K562 (cell line): ENCODE results near the gene EIF4E2. TPM values are rescaled to one million over a fixed set of nuclear protein-coding genes. Genes with fewer than 3 reads are reported as not detected.

Source experiments
- ATAC-seq: fragments of 200-7000 bp; cut with Tn5 transposase; 3 replicates; pipeline ENCODE4 v1.9.1; 2020; ENCODE audit warnings: moderate library complexity
- BruUV-seq: library from RNA; stranded (reverse); fragments of 400-500 nt; replicated peaks from 2 replicates; lab custom pipeline; 2021; lab: Mats Ljungman, UMichigan
- CTCF ChIA-PET: fragments of 300-600 bp; formaldehyde crosslinking; extraction: SDS; loops from one replicate; lab custom pipeline; 2021; ENCODE audit warnings: low intra/inter-chr PET ratio; lab: Yijun Ruan, JAX
- POLR2A ChIA-PET: fragments of 300-600, 350-650 bp; sonication (Branson Sonifier 250); formaldehyde crosslinking; extraction: SDS; loops from one replicate; lab custom pipeline; 2021; ENCODE audit warnings: antibody characterized with exemption, inconsistent platforms; lab: Yijun Ruan, JAX
- DNase-seq, 4 experiments: peaks; one replicate each; pipeline versions ENCODE4 v3.0.0 to v3.0.0-alpha.2; 2011 to 2018; ENCODE audit warnings: low spot score in 3 of 4, mixed read lengths in 3 of 4; ENCODE audit errors: extremely low read depth in 1 of 4
- FAIRE-seq: peaks from 2 replicates; lab custom pipeline; 2011; peaks lifted over from hg19 to GRCh38; lab: Jason Lieb, UNC
- H2AFZ ChIP-seq: 2 replicates; pipeline ENCODE4 v1.6.0; 2011; ENCODE audit warnings: low read depth, low read length, control low read depth, inconsistent platforms
- H3K27ac ChIP-seq: fragments of 200-600 bp; 3 replicates; pipeline ENCODE4 v1.8.0; 2011; ENCODE audit warnings: low read depth, mild to moderate bottlenecking, control low read depth, inconsistent platforms, low read length, moderate library complexity, mixed read lengths; ENCODE audit errors: extremely low read depth
- H3K27me3 ChIP-seq, 2 experiments: fragments of 300-600 bp in 1 of 2; 2 replicates in 1 of 2; 3 replicates in 1 of 2; pipeline versions ENCODE4 v1.6.0 to v1.8.0; 2011; ENCODE audit warnings: inconsistent platforms in 2 of 2, low read length in 2 of 2, mild to moderate bottlenecking in 1 of 2, mixed read lengths in 1 of 2, moderate library complexity in 1 of 2; ENCODE audit not compliant: control insufficient read depth in 2 of 2, insufficient read depth in 2 of 2
- H3K36me3 ChIP-seq: fragments of 300-600 bp; 3 replicates; pipeline ENCODE4 v1.8.0; 2011; ENCODE audit warnings: mild to moderate bottlenecking, low read length, inconsistent platforms; ENCODE audit not compliant: control insufficient read depth, insufficient read depth
- H3K4me1 ChIP-seq, 2 experiments: fragments of 200-600 bp in 1 of 2; replicated peaks in 1 of 2; 2 replicates in 1 of 2; 3 replicates in 1 of 2; pipeline versions ENCODE4 v1.5.1 to v1.8.0; 2011; ENCODE audit warnings: inconsistent platforms in 2 of 2, low read length in 2 of 2, mild to moderate bottlenecking in 1 of 2, mixed read lengths in 1 of 2, moderate library complexity in 1 of 2; ENCODE audit not compliant: control insufficient read depth in 2 of 2, insufficient read depth in 2 of 2
- H3K4me2 ChIP-seq: 2 replicates; pipeline ENCODE4 v1.6.1; 2011; ENCODE audit warnings: low read length, control low read depth, inconsistent platforms, mixed read lengths; ENCODE audit not compliant: insufficient read depth
- H3K4me3 ChIP-seq: fragments of 200-600 bp; sonication (generic), shearing (Covaris generic); 2 replicates; pipeline ENCODE4 v1.5.1; 2016; ENCODE audit warnings: control low read depth, inconsistent platforms
- H3K79me2 ChIP-seq: fragments of 200-600 bp; 3 replicates; pipeline ENCODE4 v1.8.0; 2011; ENCODE audit warnings: low read length, inconsistent platforms; ENCODE audit not compliant: control insufficient read depth, insufficient read depth
- H3K9ac ChIP-seq, 2 experiments: 2 replicates each; pipeline versions ENCODE4 v1.6.0 to v1.6.1; 2011; ENCODE audit warnings: low read depth in 2 of 2, low read length in 2 of 2, control low read depth in 1 of 2, inconsistent platforms in 1 of 2, mild to moderate bottlenecking in 1 of 2, mixed read lengths in 1 of 2; ENCODE audit not compliant: insufficient read depth in 1 of 2
- H3K9me1 ChIP-seq: one replicate; pipeline ENCODE4 v1.6.0; 2011; ENCODE audit warnings: inconsistent platforms, mild to moderate bottlenecking, low read length, moderate library complexity; ENCODE audit not compliant: control insufficient read depth, insufficient read depth
- H3K9me3 ChIP-seq: replicated peaks from 2 replicates; pipeline ENCODE4 v1.5.1; 2011; ENCODE audit warnings: low read depth, low read length, inconsistent platforms; ENCODE audit not compliant: control insufficient read depth, insufficient read depth
- H4K20me1 ChIP-seq: replicated peaks from 2 replicates; pipeline ENCODE4 v1.6.1; 2011; ENCODE audit warnings: low read length, inconsistent platforms, mixed read lengths; ENCODE audit not compliant: control insufficient read depth, insufficient read depth
- FOS ChIP-seq: IDR thresholded peaks from 3 replicates; pipeline ENCODE4 v1.6.1; 2011; ENCODE audit not compliant: insufficient read length; ENCODE audit errors: extremely low read depth
- FOXK1 ChIP-seq: sonication (generic); formaldehyde crosslinking; IDR thresholded peaks from 2 replicates; pipeline ENCODE4 v1.8.0; 2022; ENCODE audit warnings: missing genetic modification reagents, mild to moderate bottlenecking, borderline replicate concordance
- IFI16 ChIP-seq: fragments of 250-450 bp; sonication (Bioruptor Pico); IDR thresholded peaks from 2 replicates; pipeline ENCODE4 v2.1.2; 2022; ENCODE audit warnings: mild to moderate bottlenecking, inconsistent platforms
- MCM7 ChIP-seq, 2 experiments: fragments of 450-650 bp; IDR thresholded peaks; 2 replicates each; pipeline ENCODE4 v1.6.1; 2016 to 2018
- NCOR1 ChIP-seq: fragments of 450-650 bp; IDR thresholded peaks from 2 replicates; pipeline ENCODE4 v1.6.1; 2016; ENCODE audit warnings: mild to moderate bottlenecking, moderate library complexity
- NR2C2 ChIP-seq, 2 experiments: fragments of 200-800 bp in 1 of 2; sonication (Bioruptor generic) in 1 of 2; sonication (generic) in 1 of 2; formaldehyde crosslinking in 1 of 2; IDR thresholded peaks; 2 replicates each; pipeline versions ENCODE4 v1.6.1 to v1.8.0; 2016 to 2022; ENCODE audit warnings: mild to moderate bottlenecking in 1 of 2, missing compliant biosample characterization in 1 of 2, missing genetic modification characterization in 1 of 2, missing genetic modification reagents in 1 of 2
- NR2F6 ChIP-seq: fragments of 450-650 bp; formaldehyde crosslinking; IDR thresholded peaks from 2 replicates; pipeline ENCODE4 v1.4.0; 2020; ENCODE audit warnings: mild to moderate bottlenecking
- PURB ChIP-seq: sonication (generic); formaldehyde crosslinking; IDR thresholded peaks from 2 replicates; pipeline ENCODE4 v1.9.0; 2021; ENCODE audit warnings: low read depth, mild to moderate bottlenecking, missing genetic modification reagents
- ZBTB7A ChIP-seq: IDR thresholded peaks from 2 replicates; pipeline ENCODE4 v1.6.1; 2011; ENCODE audit warnings: low read depth, mild to moderate bottlenecking, low read length, moderate library complexity, borderline replicate concordance; ENCODE audit not compliant: control insufficient read depth
- ZNF280B ChIP-seq: fragments of 250-450 bp; sonication (Bioruptor Pico); IDR thresholded peaks from 2 replicates; pipeline ENCODE4 v1.5.1; 2021; ENCODE audit warnings: mild to moderate bottlenecking
- WGBS: fragments of 100-300 bp; shearing (Covaris generic); methylation state at CpG from one replicate; pipeline ENCODE4 v1.1.6; 2016; ENCODE audit warnings: low coverage, mixed read lengths; ENCODE audit not compliant: insufficient coverage; ENCODE audit errors: missing lambda C conversion rate; 5-methylcytosine and 5-hydroxymethylcytosine counted together
- in situ Hi-C: fragments of 300-500 bp; cut with MboI; formaldehyde crosslinking; loops from 4 replicates; pipeline ENCODE4 v1.15.0; 2018; ENCODE audit warnings: inconsistent platforms, mixed read lengths
- intact Hi-C: fragments of 100-400 bp; cut with micrococcal nuclease; formaldehyde crosslinking; loops from 2 replicates; pipeline ENCODE4 v1.14.2; 2022
- polyA plus RNA-seq, 8 experiments: library from polyadenylated mRNA; depleted of rRNA in 4 of 8; stranded (reverse) in 5 of 8; unstranded in 3 of 8; fragments of >200 nt; fragmentation: Nextera tagmentation in 2 of 8; fragmentation: Illumina TruSeq in 1 of 8; extraction: Ambion mirVana in 2 of 8; extraction: Trizol in 1 of 8; gene quantifications; 2 replicates each; pipeline versions ENCODE4 v1.2.1 to v1.2.3, GENCODE V29; 2011 to 2014; ENCODE audit warnings: inconsistent platforms in 1 of 8, missing spikeins in 1 of 8
- total RNA-seq, 7 experiments: library from RNA; depleted of rRNA in 6 of 7; stranded (reverse); fragments of >200 nt in 6 of 7; fragmentation: Illumina TruSeq in 2 of 7; extraction: Trizol in 2 of 7; gene quantifications; 2 replicates each; pipeline versions ENCODE4 v1.2.1 to v1.2.3, GENCODE V29; 2011 to 2021; ENCODE audit warnings: low replicate concordance in 1 of 7
- TF ChIP-seq, protein P1 (sequence below): fragments of 250-450 bp; sonication (Bioruptor Pico); IDR thresholded peaks from 2 replicates; pipeline ENCODE4 v1.8.0; 2022; ENCODE audit warnings: inconsistent platforms, mild to moderate bottlenecking, moderate library complexity, borderline replicate concordance
- TF ChIP-seq, protein P2 (sequence below): sonication (generic); formaldehyde crosslinking; IDR thresholded peaks from 2 replicates; pipeline ENCODE4 v1.8.0; 2023; ENCODE audit warnings: mild to moderate bottlenecking, missing genetic modification reagents

The EIF4E2 gene
- total and polyA plus RNA-seq, 9 of the 15 experiments (the other 6 are each of a cell fraction or from before 2014, with no cell fraction given), result 33.9 to 169 (median 77.5) TPM

- Histone ChIP-seq H2AFZ (no peak overlapping the region), H3K36me3 (no peaks in the 10 kb centered on the region), H3K27me3 (peaks cover 2 to 7% of the 10 kb centered on the region in 2 experiments; a peak in 2 of 5 replicates), H3K9me3 (no peaks in the 10 kb centered on the region), H3K4me1 (peaks cover 0 to 14% of the 10 kb centered on the region in 2 experiments; a peak in 3 of 5 replicates), H3K9ac (no peak overlapping the region), H3K27ac (no peak overlapping the region), H4K20me1 (no peaks in the 10 kb centered on the region), H3K4me3 (no peak overlapping the region), H3K79me2 (no peaks in the 10 kb centered on the region), H3K9me1 (no peaks in the 10 kb centered on the region), H3K4me2 (no peak overlapping the region)
- POLR2A ChIA-PET, result interaction anchor here (0.6 kb wide), 1 partner anchor 112 kb away, joined by 3 read pairs; no protein-coding TSS in a partner anchor
- FAIRE-seq (no peak), DNase-seq (no peak), ATAC-seq (no peak)
- CTCF ChIA-PET, result interaction anchor here (0.7 to 1.5 kb wide), 2 partner anchors 62 to 151 kb away, joined by 3 to 12 read pairs; no protein-coding TSS in a partner anchor
- intact Hi-C loops (loop anchor here (2.0 to 10.0 kb wide), 3 partner anchors 26 to 418 kb away; partner anchors contain the start of gene EFHD1), in situ Hi-C loops (loop anchor here (25.0 kb wide), 1 partner anchor 655 kb away; the partner anchor contains the start of gene ATG16L1)
- BruUV-seq, result no TSS peak
- 37% methylated on average over 11 of the region's 17 CpGs for WGBS
- TF ChIP-seq ZNF280B (no peak), FOXK1 (CRISPR knock-in tag) (no peak), MCM7 (IDR thresholded peaks at IDR 0.05) (no peak), NR2C2 (CRISPR knock-in tag; IDR thresholded peaks at IDR 0.05) (no peak), NR2C2 (tag; IDR thresholded peaks at IDR 0.05) (no peak), FOS (no peak), ZBTB7A (no peak), PURB (CRISPR knock-in tag) (no peak), NCOR1 (no peak), NR2F6 (CRISPR knock-in tag) (no peak), IFI16 (no peak)
- TF ChIP-seq, protein P1, sequence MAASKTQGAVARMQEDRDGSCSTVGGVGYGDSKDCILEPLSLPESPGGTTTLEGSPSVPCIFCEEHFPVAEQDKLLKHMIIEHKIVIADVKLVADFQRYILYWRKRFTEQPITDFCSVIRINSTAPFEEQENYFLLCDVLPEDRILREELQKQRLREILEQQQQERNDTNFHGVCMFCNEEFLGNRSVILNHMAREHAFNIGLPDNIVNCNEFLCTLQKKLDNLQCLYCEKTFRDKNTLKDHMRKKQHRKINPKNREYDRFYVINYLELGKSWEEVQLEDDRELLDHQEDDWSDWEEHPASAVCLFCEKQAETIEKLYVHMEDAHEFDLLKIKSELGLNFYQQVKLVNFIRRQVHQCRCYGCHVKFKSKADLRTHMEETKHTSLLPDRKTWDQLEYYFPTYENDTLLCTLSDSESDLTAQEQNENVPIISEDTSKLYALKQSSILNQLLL (CRISPR knock-in tag), result no peak
- TF ChIP-seq, protein P2, sequence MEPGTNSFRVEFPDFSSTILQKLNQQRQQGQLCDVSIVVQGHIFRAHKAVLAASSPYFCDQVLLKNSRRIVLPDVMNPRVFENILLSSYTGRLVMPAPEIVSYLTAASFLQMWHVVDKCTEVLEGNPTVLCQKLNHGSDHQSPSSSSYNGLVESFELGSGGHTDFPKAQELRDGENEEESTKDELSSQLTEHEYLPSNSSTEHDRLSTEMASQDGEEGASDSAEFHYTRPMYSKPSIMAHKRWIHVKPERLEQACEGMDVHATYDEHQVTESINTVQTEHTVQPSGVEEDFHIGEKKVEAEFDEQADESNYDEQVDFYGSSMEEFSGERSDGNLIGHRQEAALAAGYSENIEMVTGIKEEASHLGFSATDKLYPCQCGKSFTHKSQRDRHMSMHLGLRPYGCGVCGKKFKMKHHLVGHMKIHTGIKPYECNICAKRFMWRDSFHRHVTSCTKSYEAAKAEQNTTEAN (CRISPR knock-in tag), result no peak
Observed at GRCh38 chr2:232607011-232607410, 56.5 kb downstream of the EIF4E2 start.
